Left lung (tissue), 10 donors: ENCODE results near the gene NUF2. TPM values are rescaled to one million over a fixed set of nuclear protein-coding genes. Genes with fewer than 3 reads are reported as not detected.
"Not testable (repeated sequence)": the region's sequence is repeated elsewhere in the genome, so short reads cannot be mapped to it uniquely, and the experiment has no call there.

Experiments used
- ATAC-seq: fragments of 200-7000 bp; cut with Tn5 transposase; one replicate; pipeline ENCODE4 v1.9.1; 2020; ENCODE audit warnings: moderate library complexity
- DNase-seq, 4 donors: peaks; one replicate each; pipeline ENCODE4 v3.0.0-alpha.2; 2013 to 2020
- H3K27ac ChIP-seq, 2 donors: fragments of 200-600 bp; sonication (generic) in 1 of 2; one replicate each; pipeline versions ENCODE4 v1.5.0 to v1.8.0; 2020 to 2021
- H3K27me3 ChIP-seq, 2 donors: fragments of 200-600 bp; sonication (generic) in 1 of 2; one replicate each; pipeline versions ENCODE4 v1.5.0 to v1.8.0; 2020 to 2021
- H3K36me3 ChIP-seq, 2 donors: fragments of 200-600 bp; sonication (generic) in 1 of 2; one replicate each; pipeline versions ENCODE4 v1.5.0 to v1.8.0; 2020 to 2021
- H3K4me1 ChIP-seq, 2 donors: fragments of 200-600 bp; one replicate each; pipeline ENCODE4 v1.8.0; 2021
- H3K4me3 ChIP-seq, 2 donors: fragments of 200-600 bp; sonication (generic) in 1 of 2; one replicate each; pipeline versions ENCODE4 v1.5.0 to v1.8.0; 2020 to 2021; ENCODE audit warnings: mild to moderate bottlenecking in 1 of 2
- H3K9me3 ChIP-seq, 2 donors: fragments of 200-600 bp; sonication (generic) in 1 of 2; one replicate each; pipeline versions ENCODE4 v1.5.0 to v1.8.0; 2020 to 2021
- CTCF ChIP-seq, 2 donors: fragments of 200-600 bp; sonication (generic) in 1 of 2; IDR thresholded peaks; one replicate each; pipeline versions ENCODE4 v1.5.0 to v1.8.0; 2021; ENCODE audit warnings: antibody characterized with exemption in 2 of 2
- intact Hi-C, 2 donors: fragments of 100-400 bp; cut with DNase I; formaldehyde crosslinking; loops; one replicate each; pipeline versions ENCODE4 v1.11.2 to v1.14.2; 2022
- polyA plus RNA-seq, 6 donors: library from polyadenylated mRNA; unstranded; fragments of 120-200 nt; gene quantifications; one replicate each; pipeline ENCODE4 v1.2.1, GENCODE V29; 2013; ENCODE audit not compliant: insufficient read length in 6 of 6
- total RNA-seq, 2 donors: library from RNA; stranded (reverse); fragmentation: NEBNext Ultra II Directional; extraction: Animal tissue kit (Norgen Biotek cat#: 25700); gene quantifications; one replicate each; pipeline ENCODE4 v1.2.1, GENCODE V29; 2021
- donor health status: DM: no; HTN: yes; CAD: no.
- donor health status: DM: no; HTN: no; CAD: no.

The NUF2 gene
- total and polyA plus RNA-seq, 8 donors, result 1.9 to 42.3 (median 23.0) TPM

GRCh38 chr1:163337631-163338030 lies 15.9 kb downstream of the NUF2 start:
- H3K27ac ChIP-seq, result no peak overlapping the region
- ATAC-seq (no peak), DNase-seq (no peak)
- no peaks in the 10 kb centered on the region for H3K27me3 ChIP-seq
- no peak for TF ChIP-seq CTCF (IDR thresholded peaks at IDR 0.05)
- H3K4me3 ChIP-seq, result no peak overlapping the region
- no peaks in the 10 kb centered on the region for H3K4me1 ChIP-seq
- intact Hi-C loops, result no loop called here
- peaks cover 0 to 3% of the 10 kb centered on the region in 2 donors for H3K36me3 ChIP-seq
- H3K9me3 ChIP-seq, result no peaks in the 10 kb centered on the region

DNA sequence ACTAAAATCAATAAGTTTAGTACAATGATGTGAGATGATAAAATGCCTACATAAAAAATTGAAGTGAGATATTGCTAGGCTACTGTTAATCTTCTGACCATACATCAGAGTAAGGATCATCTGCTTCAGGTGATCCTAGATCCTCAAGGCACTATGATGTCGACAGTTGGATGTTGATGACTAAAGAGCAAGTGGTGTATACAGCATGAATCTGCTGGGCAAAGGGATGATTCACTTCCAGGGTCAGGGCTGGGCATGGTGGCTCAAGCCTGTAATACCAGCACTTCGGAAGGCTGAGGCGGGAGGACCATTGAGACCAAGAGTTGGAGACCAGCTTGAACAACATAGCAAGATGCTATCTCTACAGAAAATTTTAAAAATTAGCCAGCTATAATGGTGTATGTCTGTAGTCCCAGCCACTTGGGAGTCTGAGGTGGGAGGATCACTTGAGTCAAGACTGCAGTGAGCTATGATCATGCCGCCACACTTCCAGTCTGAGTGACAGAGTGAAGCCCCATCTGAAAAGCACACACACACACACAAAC lies 24.6 kb downstream of the NUF2 start:
- no peak for TF ChIP-seq CTCF (IDR thresholded peaks at IDR 0.05)
- Histone ChIP-seq H3K9me3 (no peaks in the 10 kb centered on the region), H3K27ac (no peak overlapping the region), H3K4me1 (no peaks in the 10 kb centered on the region), H3K27me3 (no peaks in the 10 kb centered on the region), H3K36me3 (no peaks in the 10 kb centered on the region), H3K4me3 (no peak overlapping the region)
- intact Hi-C loops, result no loop called here
- ATAC-seq (no peak), DNase-seq (no peak)

DNA sequence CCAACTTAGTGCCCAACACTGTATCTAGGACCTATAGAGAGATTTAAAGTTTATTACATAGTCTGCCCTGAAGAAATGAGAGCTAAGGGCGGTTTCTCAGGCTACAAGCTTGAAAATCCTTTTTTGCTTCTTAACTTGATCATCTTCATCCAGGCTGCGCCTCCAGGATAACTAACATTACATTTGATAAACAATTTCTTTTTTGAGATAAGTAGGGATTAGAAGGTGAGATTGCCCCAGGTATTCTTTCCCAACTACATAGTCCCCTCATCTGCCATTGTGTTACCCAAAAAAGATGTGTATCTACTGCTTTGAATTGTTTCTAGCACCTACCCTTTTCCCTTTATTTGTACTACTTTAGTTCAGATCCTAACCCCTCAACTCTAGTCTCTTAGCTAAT lies 25.4 kb downstream of the NUF2 start:
- H3K27me3 ChIP-seq, result no peaks in the 10 kb centered on the region
- no peak for TF ChIP-seq CTCF (IDR thresholded peaks at IDR 0.05)
- no peak overlapping the region for H3K4me3 ChIP-seq
- no peaks in the 10 kb centered on the region for H3K4me1 ChIP-seq
- DNase-seq, result no peak
- no peak for ATAC-seq
- peaks cover 0 to 4% of the 10 kb centered on the region in 2 donors for H3K36me3 ChIP-seq
- H3K27ac ChIP-seq, result no peak overlapping the region
- intact Hi-C loops, result no loop called here
- H3K9me3 ChIP-seq, result no peaks in the 10 kb centered on the region

DNA sequence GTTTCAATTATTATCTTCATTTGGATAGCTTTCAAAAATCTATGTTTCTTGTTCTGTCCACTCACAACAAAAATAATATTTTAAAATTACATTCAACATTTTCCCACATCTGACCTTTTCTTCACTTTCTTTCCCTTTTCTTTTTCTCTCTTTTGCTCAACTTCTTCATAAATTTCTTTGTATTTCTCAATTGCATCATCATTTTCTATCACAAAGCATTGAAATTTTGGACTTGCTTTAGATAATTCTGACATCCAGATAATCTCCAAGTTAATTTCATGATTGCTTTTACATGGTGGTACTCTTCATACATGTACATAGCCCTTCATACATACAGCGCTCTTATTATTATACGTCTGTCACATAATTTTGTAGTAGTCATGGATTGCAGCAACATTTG lies 30.2 kb downstream of the NUF2 start:
- no peaks in the 10 kb centered on the region for H3K4me1 ChIP-seq
- peaks cover 0 to 4% of the 10 kb centered on the region in 2 donors for H3K36me3 ChIP-seq
- intact Hi-C loops, result no loop called here
- H3K27me3 ChIP-seq, result no peaks in the 10 kb centered on the region
- no peak for DNase-seq
- no peak for TF ChIP-seq CTCF (IDR thresholded peaks at IDR 0.05)
- no peaks in the 10 kb centered on the region for H3K9me3 ChIP-seq
- no peak overlapping the region for H3K27ac ChIP-seq
- no peak overlapping the region for H3K4me3 ChIP-seq
- ATAC-seq, result no peak

DNA sequence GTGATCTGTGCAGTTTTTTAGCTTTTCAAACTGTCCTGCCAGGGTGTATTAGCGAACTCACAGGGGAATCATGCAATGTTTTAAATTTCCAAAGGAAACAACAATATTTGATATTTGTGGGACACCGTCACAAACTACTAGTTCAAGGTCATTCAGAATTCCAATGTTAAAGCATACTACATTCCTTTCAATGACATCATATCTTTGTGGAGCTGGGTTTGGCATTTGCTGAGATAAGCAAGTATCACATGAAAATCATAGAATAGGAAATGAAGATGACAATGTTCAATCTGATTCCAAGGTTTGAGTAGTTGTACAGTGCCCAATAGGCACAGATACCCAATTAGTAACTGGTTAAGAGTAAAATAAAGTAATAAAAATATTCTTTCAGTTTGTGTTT lies 35.6 kb downstream of the NUF2 start:
- Histone ChIP-seq H3K27me3 (no peaks in the 10 kb centered on the region), H3K4me3 (no peak overlapping the region), H3K4me1 (no peaks in the 10 kb centered on the region), H3K9me3 (no peaks in the 10 kb centered on the region), H3K27ac (no peak overlapping the region), H3K36me3 (no peaks in the 10 kb centered on the region)
- ATAC-seq (no peak), DNase-seq (no peak)
- intact Hi-C loops, result no loop called here
- no peak for TF ChIP-seq CTCF (IDR thresholded peaks at IDR 0.05)

- H3K9me3 ChIP-seq, result not testable (repeated sequence)
- peak in 1 of 4 donors; percentile 41 for DNase-seq
Measured at GRCh38 chr1:163358172-163358571, 36.4 kb downstream of the NUF2 start.

More at GRCh38 chr1:163358172-163358571, 36.4 kb downstream of the NUF2 start:
- H3K36me3 ChIP-seq, intact Hi-C loops, H3K27me3 ChIP-seq, H3K4me3 ChIP-seq, H3K4me1 ChIP-seq, ATAC-seq, H3K27ac ChIP-seq: not testable (repeated sequence)
